Measurements from ENCODE around the gene DCLK1.

DNA sequence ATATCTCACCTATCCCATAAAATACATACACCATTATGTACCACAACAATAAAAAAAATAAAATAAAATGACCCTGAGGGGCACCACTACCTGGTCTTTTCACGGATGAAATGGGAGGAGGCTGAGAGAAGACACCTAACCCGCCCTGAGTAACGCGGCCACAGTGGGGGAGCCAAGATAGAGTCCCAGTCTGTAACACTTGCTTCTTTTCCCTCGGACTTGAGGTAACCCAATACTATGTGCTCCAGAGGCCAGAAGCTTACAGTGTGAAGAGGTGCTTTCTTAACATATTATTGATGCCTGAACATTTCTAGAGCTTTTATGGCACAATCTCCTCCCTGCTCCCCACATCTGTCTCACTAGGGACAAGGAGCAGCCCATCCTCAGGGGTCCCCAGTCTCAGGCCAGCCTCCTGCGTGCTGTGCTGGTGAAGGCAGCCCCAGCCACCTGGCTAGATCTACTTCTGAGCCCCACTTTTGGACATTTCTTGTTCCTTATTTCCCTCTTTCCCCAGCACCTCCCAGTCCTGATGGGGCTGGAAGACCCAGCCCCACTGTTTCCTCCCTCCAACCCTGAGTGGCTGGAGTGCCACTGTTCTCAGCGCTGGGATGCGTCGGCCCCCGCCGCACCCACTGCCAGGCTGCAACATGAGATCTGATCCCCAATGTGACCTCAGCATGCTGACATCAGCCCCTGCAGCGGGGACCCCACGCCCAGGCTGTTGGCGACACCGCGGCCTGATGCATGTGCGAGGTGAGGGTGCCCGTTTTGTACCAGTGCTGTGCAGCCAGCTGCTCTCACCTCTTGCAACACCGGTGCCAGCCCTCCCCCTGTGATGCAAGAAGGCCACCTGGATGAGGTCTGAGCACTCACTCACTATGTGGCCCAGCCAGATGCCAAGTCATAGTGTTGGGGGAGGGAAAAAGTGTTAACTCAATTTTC lies 143.3 kb downstream of the DCLK1 start:
- TF ChIP-seq ZFX (IDR thresholded peaks at IDR 0.05) = no peak
- TF ChIP-seq POLR2A (IDR thresholded peaks at IDR 0.05; ENCODE audit: borderline replicate concordance, extremely low read depth, insufficient read depth, insufficient read length) = no peak
- TF ChIP-seq RAD21 (IDR thresholded peaks at IDR 0.05; ENCODE audit: low read depth) = no peak
- TF ChIP-seq YY1 (IDR thresholded peaks at IDR 0.05; ENCODE audit: extremely low read depth, insufficient replicate concordance, low read depth, low read length) = no peak
- TF ChIP-seq POLR2AphosphoS5 (IDR thresholded peaks at IDR 0.05; ENCODE audit: low read depth, low read length) = no peak
- TF ChIP-seq, protein P1, sequence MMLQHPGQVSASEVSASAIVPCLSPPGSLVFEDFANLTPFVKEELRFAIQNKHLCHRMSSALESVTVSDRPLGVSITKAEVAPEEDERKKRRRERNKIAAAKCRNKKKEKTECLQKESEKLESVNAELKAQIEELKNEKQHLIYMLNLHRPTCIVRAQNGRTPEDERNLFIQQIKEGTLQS (IDR thresholded peaks at IDR 0.05) = no peak
- TF ChIP-seq, protein P2, sequence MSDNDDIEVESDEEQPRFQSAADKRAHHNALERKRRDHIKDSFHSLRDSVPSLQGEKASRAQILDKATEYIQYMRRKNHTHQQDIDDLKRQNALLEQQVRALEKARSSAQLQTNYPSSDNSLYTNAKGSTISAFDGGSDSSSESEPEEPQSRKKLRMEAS (IDR thresholded peaks at IDR 0.05) = no peak
